ENCODE data around the gene ACY1. TPM values are rescaled to one million over a fixed set of nuclear protein-coding genes. Genes with fewer than 3 reads are reported as not detected.
A peak's percentile ranks its signal among the peaks of the same experiment; 100 is the strongest.

ACY1 gene
- total and polyA plus RNA-seq, 11 donors: 14.8 to 45.3 (median 25.4) TPM

GRCh38 chr3:51935886-51936755, 47.2 kb upstream of the ACY1 start:
- Histone ChIP-seq H3K4me1 (peaks cover 0 to 12% (median 6%) of the 10 kb centered on the region in 12 donors), H3K36me3 (peaks cover 0 to 69% (median 51%) of the 10 kb centered on the region in 9 donors), H3K27me3 (no peaks in the 10 kb centered on the region), H3K9me3 (no peaks in the 10 kb centered on the region), H3K4me3 (no peak overlapping the region), H3K27ac (no peak overlapping the region)
- intact Hi-C loops (cut with DNase I): no loop called here
- ATAC-seq (no peak), DNase-seq (peak in 1 of 5 donors; percentile 14)
- no peak for TF ChIP-seq POLR2A (IDR thresholded peaks at IDR 0.05)
- TF ChIP-seq, protein P1, sequence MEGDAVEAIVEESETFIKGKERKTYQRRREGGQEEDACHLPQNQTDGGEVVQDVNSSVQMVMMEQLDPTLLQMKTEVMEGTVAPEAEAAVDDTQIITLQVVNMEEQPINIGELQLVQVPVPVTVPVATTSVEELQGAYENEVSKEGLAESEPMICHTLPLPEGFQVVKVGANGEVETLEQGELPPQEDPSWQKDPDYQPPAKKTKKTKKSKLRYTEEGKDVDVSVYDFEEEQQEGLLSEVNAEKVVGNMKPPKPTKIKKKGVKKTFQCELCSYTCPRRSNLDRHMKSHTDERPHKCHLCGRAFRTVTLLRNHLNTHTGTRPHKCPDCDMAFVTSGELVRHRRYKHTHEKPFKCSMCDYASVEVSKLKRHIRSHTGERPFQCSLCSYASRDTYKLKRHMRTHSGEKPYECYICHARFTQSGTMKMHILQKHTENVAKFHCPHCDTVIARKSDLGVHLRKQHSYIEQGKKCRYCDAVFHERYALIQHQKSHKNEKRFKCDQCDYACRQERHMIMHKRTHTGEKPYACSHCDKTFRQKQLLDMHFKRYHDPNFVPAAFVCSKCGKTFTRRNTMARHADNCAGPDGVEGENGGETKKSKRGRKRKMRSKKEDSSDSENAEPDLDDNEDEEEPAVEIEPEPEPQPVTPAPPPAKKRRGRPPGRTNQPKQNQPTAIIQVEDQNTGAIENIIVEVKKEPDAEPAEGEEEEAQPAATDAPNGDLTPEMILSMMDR (IDR thresholded peaks at IDR 0.05): no peak
- 97 to 98% (median 97%) methylated on average over 24 to 25 of the region's 25 CpGs for WGBS, 4 donors

- Histone ChIP-seq H3K27ac (no peak overlapping the region), H3K4me1 (peaks cover 0 to 16% (median 10%) of the 10 kb centered on the region in 12 donors), H3K9me3 (no peaks in the 10 kb centered on the region), H3K27me3 (no peaks in the 10 kb centered on the region), H3K36me3 (peaks cover 0 to 68% (median 51%) of the 10 kb centered on the region in 9 donors), H3K4me3 (no peak overlapping the region)
- intact Hi-C loops (cut with DNase I): no loop called here
- DNase-seq (no peak), ATAC-seq (no peak)
- no peak for TF ChIP-seq POLR2A (IDR thresholded peaks at IDR 0.05)
- TF ChIP-seq, protein P1 (IDR thresholded peaks at IDR 0.05): no peak
- WGBS, 4 donors: 75 to 87% (median 81%) methylated on average over 8 to 9 of the region's 9 CpGs
Measured at GRCh38 chr3:51937014-51937413, 46.3 kb upstream of the ACY1 start.

DNA sequence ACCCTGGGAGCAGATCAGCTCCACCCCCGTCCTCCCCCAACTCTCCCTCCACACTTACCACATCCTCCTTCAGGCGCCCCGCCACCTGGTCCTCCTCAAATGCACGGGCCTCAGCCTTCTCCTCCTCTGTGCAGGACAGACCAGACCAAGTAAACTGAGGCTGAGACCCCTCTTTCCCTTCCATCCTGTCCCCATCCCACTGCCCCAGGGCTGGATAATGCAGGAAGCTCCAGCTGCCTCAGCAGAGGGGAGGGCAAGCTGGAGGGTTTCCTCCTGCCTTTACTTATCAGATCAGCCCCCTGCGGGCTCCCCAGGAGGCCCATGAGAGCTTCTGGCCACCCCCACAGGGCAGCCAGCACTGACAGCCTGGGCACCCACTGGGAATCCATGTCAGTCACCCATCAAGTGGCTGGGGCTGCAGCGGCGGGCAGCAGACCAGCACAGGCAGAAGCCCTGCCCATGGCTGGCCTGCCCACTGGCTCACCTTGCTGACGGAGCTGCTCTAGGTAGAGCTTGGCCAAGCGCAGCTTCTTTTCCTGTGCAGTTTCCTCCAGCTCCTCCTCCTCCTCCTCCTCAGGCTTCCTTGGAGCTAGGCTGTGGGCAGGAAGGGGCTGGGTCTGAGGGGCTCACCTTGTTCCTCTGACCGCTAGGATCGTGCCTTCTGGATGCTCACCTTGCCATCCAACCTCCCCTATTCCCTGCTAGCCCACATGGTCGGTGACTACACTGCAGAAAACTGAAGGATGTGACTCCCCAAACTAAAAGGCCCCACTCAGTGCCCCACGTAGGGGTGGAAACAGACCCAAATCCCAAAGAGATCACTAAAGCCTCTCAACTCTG, 45.5 kb upstream of the ACY1 start:
- no peaks in the 10 kb centered on the region for H3K27me3 ChIP-seq
- peaks cover 3 to 24% (median 16%) of the 10 kb centered on the region in 12 donors for H3K4me1 ChIP-seq
- no peak for ATAC-seq
- TF ChIP-seq, protein P1 (IDR thresholded peaks at IDR 0.05): no peak
- TF ChIP-seq POLR2A (IDR thresholded peaks at IDR 0.05): no peak
- no peak overlapping the region for H3K4me3 ChIP-seq
- H3K9me3 ChIP-seq: no peaks in the 10 kb centered on the region
- H3K36me3 ChIP-seq: peaks cover 0 to 63% (median 48%) of the 10 kb centered on the region in 9 donors
- intact Hi-C loops (cut with DNase I): no loop called here
- no peak overlapping the region for H3K27ac ChIP-seq
- peak in 1 of 5 donors; percentile 14 for DNase-seq
- 81 to 93% (median 87%) methylated on average over 11 to 13 of the region's 13 CpGs for WGBS, 4 donors
